Activated gamma-delta T cell treated with Interleukin-2 at 50 U/mL for 16 hours (primary cell): ENCODE results near the gene ZNF784.

Experiments
- DNase-seq: peaks from one replicate; pipeline ENCODE4 v3.0.0-alpha.2; 2020

Gene ZNF784, protein sequence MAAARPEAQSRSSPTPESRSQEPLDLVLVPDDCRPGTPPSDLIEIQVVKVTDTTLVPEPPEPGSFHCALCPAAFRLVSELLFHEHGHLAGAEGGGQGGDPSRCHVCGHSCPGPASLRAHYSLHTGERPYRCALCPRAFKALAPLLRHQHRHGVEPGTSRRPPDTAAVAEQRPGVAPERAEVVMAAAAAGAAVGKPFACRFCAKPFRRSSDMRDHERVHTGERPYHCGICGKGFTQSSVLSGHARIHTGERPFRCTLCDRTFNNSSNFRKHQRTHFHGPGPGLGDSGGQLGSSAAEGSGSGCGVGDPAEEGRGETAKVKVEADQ

DNA sequence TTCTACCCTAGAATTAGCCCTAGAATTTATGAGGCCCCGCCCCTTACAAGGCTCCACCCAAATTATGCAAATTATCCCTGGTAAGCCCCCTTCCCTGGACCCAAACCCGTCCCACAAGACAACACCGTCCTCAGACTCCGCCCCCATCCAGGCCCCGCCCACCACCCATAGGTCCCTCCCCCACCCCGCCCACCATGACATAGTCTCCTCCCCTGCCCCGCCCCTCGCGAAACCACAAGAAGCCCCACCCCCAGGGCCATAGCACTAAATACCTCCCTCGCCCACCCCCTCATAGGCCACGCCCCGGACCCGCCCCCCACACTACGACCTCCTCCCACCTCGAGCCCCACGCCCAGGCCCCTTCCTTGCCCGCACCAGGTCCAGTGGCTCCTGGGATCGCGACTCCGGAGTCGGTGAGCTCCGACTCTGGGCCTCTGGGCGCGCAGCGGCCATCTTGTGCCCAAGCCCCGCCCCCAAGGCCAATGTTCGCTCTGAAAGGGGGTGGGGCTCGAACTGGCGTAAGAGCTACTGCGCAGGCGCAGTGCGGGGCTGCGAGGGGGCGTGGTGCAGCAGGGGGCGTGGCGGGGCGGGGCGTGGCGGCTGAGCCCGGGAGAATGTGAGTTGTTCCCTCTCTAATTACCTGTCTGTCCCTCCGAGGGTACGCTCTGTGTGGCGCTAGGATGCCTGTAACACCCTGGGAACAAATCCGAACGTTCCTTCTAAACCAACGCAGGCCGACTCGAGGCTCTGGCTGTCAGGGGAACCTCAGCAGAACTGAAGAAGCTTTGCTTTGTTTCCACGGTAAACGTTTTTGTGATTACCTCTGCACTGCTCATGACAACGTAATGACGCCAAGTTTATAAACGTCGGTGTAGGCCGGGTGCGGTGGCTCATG lies at the start of gene ZNF784:
TSS of gene ZNF784 (minus strand) at position 458 of the 895 bp plus-strand sequence. CDS start at position 453, 5 bp downstream.
- DNase-seq: peak; percentile 93

DNA sequence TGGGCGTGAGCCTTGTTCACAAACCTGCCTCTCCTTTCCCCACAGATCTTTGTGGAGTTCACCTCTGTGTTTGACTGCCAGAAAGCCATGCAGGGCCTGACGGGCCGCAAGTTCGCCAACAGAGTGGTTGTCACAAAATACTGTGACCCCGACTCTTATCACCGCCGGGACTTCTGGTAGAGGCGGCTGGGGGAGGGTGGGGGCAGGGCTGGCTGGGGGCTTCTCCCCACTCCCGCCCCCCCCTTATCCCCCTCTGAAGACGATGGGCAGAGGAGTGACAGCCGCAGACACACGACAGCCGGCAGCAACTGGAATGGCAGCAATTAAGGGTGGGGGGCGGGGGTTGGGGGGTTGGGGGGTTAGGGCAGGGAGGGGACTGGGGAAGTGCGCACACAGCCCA lies 49.5 kb upstream of the ZNF784 start:
- DNase-seq: no peak

DNA sequence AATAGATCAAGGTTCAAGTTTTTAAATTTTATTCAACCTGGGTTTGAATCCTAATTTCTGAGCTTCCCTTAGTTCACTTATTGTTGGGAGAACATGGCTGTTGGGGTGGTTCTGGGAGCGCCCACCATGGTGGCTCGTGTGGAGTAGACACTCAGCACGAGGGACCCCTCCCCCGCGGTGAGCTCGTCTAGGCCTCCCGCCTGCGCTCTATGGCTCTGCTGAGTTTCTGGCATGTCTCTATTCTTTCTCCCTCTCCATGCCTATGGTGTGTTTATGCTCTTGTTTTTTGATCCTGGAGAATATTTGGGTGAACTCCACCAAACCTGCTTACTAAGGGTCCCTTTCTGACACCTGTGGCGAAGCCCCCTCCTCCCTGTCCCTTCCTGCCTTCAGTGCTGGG lies 49.1 kb upstream of the ZNF784 start:
- no peak for DNase-seq

DNA sequence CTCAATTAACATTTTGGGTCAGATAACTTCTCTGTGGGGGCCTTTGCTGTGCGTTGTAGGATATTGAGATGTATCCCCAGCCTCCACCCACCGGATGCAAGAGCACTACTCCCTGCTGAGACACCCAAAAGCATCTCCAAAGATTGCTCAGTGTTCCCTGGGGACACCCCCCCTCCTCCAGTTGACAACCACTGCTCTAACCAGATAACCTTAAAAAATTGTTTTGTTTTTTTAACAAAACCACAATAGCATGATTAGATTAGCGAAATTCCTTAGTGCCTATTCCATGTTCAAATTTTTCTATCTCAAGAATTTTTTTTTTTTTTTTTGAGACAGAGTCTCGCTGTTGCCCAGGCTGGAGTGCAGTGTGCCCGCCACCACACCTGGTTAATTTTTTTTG lies 48.1 kb upstream of the ZNF784 start:
- no peak for DNase-seq

DNA sequence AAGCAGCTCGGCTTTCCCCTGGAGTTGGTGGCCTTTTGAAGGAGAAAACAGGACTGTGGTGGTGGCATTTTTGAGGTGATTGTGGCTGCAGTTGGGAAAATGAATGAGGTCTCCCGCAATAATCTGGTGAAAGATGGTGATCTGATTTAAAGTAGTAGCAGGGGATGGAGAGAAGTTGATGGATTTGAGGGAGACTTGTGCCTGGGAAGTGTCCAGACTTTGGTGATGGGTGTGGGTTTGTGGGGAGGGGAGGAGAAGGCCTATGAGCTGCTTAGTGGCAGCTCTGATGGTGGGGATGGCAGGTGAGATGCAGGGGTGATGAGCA lies 46.6 kb upstream of the ZNF784 start:
- no peak for DNase-seq

DNA sequence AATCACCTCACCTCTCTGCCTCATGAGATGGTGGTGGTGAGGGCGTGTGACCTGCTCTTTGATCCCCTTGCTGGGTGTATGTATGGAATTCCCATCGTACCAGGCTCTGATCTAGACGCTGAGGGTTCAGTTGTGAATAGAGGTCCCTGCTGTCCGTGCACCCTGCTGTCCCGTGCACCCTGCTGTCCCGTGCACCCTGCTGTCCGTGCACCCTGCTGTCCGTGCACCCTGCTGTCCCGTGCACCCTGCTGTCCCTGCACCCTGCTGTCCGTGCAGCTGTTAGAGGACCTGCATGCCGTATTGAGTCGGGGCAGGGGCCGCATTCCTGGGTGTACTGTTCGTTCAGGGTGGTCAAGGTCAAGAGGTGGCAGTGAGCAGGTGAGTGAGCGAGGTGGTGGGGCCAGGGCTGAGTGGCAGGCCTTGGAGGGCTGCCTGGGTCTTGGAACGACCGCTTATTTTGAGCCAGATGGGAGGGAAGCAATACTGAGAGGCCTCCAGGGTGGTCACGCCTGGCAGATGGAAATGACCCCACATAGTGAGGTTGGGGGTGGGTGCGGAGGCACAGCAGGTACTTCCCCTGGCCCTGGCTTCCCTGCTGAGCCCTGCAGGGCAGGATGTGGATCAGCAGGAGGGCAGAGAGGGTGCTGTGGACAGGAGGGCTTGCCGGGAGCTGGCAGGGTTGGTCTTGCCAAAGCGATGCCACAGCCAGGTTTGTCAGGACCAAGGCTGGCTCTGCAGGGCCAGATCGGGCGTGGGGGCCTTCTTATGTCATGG lies 46.1 kb upstream of the ZNF784 start:
- no peak for DNase-seq

DNA sequence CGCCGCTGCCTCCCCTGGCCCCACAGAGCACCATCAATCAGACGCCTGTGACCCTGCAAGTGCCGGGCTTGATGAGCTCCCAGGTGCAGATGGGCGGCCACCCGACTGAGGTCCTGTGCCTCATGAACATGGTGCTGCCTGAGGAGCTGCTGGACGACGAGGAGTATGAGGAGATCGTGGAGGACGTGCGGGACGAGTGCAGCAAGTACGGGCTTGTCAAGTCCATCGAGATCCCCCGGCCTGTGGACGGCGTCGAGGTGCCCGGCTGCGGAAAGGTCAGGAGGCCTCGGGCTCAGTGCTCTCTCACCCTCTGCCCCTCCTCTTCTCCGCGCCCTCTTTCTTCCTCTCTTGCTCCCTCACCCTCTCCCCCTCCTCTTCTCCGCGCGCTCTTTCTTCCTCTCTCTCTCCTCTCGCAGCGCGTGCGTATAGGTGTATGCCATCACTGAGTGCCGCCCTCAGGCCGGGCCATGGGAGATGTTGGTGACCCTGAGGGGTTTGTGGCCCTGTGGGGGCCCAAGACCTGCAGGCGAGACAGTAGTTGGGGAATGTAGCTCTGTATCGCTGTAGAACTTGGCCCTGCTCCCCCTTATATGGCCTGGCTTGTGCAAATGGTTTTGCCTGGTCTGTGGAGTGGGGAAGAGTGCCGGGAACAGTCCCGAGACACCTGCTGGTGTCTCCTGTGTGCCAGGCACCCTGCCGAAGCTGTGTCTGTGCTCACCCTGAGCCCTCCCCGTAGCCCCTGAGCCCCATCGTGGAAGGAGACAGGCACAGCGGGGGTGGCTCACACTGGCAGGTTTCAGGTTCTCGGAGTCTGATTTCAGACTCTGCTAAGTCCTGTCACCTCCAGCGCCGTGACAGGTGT lies 45.3 kb upstream of the ZNF784 start:
- no peak for DNase-seq

DNA sequence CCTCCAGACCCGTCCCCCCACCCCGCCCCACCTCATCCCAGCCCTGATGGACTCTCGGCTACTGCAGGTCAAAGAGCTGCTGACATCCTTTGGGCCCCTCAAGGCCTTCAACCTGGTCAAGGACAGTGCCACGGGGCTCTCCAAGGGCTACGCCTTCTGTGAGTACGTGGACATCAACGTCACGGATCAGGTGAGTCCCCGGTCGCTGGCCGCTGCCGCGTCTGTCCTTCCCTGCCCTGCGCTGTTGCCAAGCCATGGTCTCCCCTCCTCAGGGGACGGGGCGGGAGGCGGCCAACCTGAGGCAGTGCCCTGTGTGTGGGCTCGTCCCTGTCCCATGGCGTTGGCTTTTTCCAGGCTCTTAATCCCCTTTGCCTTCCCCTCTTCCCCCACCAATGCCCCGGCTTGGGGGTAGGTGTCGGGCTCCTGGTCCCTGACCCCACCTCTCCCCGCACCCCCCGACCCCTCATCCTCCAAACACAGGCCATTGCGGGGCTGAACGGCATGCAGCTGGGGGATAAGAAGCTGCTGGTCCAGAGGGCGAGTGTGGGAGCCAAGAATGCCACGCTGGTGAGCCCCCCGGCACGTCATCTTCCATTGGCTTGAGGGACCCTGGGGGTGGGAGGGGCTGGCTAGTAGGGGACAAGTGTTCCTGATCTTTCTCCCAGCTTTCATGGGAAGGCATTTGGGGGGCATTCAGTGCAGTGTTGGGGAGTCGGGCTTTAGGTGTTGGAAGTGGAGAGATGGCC lies 44.4 kb upstream of the ZNF784 start:
- DNase-seq: no peak

DNA sequence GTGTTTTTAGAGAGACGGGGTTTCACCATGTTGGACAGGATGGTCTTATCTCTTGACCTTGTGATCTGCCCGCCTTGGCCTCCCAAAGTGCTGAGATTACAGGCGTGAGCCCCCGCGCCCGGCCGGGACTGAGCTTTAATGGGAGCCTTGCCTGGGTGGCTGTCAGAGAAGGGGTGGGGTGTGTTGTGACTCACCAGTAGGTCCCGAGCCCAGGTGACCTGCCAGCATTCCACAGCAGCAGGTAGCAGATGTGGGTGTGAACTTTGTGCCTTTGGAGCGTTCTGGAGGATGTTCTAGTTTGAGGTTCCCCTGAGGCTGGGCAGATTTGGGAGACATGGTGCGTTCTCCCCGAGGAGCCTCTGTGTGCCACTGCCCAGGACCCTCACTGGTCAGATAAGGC lies 43.6 kb upstream of the ZNF784 start:
- no peak for DNase-seq

DNA sequence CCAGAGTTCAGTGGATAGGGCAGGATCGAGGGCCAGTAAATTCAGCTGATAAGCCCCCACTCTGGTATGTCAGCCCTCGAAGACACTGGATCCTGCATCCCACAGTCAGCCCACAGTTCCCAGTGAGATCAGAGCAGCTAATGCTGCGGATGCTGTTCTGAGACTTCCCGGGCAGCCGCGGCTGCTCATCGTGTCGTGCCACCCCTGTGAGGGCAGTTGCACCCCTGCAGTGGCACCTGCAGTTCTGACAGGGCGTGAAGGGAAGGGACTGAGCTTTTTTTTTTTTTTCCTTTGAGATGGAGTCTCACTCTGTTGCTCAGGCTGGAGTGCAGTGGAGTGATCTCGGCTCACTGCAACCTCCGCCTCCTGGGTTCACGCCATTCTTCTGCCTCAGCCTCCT lies 43.1 kb upstream of the ZNF784 start:
- no peak for DNase-seq

DNA sequence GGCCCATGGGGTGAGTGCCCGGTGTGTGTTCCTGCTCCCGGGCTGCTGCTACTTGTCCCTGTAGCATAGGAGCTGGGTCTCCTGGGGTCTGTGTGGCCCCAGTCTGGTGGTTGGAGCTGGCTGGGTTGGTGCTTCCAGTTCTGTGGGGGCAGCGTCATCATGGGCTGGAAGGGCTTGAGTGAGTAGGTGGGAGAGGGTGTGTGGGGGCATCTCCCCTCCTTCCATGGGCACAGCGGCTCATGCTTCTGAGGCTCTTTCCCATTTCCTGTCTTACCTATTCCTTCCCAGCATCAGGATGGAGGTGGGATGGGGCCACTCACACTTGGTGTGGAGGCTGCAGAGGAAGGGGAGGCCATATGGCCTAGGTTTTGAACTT lies 42.6 kb upstream of the ZNF784 start:
- no peak for DNase-seq

DNA sequence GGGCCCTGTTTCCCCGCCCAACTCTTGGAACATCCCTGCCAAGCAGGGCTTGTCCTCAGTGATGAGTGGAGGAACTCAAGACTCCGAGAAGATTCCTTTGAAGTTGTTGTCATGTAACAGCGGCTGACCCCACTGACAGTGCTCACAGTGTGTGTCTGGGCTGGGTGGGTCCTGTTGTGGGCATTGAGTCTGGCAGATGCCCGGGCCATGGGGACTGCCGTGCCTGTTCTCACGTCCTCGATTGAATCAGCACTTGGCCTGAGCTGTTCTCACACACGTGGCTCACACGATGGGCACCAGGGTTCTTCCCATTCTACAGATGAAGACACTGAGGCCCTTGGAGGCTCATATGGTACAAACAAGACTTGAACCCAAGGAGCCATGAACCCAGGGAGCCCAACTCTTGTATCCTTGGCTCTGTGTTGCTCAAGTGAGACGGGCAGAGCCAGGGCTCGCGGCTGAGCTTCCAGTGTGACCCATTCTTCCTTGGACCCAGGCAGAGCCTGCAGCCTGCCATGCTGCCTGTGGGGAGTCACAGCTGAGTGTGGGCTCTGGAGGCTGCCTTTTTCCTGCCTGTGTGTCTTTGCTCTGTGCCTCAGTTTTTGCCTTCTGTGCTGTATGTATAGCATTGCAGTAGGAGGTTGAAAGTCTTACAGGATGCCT lies 42.1 kb upstream of the ZNF784 start:
- no peak for DNase-seq

DNA sequence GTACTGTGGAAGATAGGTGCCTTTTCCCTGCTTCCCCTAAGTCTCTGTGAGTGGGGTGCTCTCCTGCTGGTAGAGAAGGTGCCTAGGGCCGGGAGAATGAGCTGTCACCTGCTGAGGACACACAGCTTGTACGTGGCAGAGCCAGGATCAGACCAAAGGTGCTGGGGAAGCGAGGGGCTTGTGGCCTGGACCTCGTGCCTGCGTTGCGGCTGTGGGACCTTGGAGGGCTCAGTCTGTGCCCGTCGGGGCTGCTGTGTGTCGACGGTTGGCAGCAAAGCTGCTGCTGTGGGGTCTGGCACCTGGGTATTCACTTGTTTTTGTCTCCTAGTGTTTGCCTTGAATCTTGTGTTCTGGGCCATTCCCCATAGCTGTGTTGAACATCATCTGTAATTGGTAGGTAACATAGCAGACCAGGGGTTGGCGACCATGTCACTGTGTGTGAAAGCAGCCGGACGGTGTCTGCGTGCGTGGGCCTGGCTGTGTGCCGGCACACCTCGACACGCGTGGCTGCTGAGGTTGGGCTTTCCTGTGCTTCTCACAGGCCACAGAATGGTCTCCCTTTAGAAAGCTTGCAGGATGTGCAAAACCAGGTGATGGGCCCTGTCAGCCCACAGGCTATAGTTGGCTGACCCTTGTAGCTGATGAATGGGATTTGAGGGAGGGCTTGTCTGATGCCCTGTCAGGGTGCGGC lies 39.6 kb upstream of the ZNF784 start:
- no peak for DNase-seq

DNA sequence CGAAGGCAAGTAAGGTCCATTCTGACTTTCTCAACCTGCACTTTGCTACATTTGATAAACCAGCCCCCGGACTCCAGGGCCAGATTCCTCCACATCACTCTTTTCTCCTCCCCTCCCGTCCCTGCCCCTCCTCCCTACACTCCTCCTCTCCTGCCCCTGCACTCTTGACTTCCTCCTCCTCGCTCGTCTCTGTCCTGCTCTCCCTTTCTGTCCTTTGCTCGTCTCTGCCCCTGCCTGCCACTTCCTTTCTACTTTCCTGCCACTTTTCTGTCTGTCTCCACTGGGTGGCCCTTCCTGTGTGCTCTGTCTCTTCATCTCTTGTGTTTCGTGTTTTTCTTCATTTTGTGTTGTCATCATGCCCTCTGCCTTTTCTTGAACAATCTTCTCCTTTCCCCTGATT lies 37.5 kb upstream of the ZNF784 start:
- no peak for DNase-seq

DNA sequence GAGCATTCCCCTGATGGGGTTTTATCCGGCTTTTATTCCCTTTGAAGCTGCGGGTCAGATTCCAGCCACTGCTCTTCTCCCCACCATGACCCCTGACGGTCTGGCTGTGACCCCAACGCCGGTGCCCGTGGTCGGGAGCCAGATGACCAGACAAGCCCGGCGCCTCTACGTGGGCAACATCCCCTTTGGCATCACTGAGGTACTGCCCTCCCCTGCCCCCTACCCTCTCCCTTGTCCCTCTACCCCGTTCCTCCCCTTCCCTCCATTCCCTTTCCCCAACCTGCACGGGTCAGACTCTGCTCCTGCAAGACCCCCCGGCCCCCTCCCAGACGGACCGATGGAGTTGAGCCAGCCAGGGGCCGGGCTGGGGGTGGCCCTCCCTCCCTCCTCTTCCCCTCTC lies 36.6 kb upstream of the ZNF784 start:
- no peak for DNase-seq

DNA sequence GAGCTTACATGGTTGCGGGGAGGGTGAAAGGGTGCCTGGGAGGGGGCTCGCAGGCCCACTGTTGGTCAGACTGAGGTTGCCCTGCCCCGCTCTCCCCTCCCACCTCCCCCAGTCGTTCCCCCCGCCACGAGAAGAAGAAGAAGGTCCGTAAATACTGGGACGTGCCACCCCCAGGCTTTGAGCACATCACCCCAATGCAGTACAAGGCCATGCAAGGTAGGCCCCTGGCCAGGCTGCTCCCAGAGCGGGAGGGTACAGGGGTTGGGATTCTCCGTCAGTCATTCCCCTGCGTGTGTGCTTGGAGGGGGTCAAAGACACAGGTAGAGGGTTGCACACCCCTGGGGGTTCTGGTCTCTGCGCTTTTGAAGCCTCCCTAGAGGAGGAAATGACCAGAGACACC lies 36.0 kb upstream of the ZNF784 start:
- no peak for DNase-seq

DNA sequence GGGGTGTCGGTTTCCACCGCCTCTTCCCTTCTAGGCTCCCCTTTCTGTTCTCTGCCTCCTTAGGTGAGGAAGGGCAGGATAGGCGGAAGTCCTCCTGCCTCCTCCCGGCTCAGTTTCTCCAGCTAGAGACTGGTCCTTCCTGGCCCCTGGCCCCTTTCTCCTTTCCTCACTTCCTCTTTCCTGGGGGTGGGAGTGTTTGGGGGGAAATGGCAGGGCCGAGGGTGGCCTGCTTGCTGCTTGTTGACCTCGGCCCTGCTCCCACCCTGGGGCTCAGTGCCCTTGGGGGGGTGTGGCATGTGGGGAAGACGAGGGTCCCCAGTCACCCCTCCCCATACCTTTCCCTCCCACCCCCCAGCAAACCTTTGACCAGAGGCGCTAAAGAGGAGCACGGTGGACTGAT lies 35.5 kb upstream of the ZNF784 start:
- no peak for DNase-seq

DNA sequence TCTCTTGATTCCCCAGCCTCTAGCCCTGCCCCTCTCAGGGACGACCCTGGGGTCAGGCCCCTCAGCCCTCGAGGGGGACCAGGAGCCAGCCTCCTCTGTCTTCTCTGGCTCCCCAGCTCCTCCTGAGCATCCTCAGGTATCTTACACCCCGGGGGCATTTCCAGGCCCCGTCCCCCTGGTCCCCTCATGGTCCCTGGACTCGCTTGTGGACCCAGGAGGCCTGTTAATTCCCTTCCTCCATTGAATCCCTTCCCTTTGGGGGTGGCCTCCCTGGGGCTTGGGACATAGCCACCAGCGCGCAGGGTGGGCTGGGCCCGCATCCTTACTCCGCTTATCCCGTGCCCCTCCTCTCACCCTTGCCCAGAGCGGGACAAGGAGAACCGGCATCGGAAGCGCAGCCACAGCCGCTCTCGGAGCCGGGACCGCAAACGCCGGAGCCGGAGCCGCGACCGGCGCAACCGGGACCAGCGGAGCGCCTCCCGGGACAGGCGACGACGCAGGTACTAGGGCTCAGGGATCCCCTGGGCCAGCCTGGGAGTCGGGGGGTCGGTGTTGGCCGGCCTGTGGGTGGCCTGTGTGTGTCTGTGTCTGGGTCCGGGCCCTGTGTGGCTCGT lies 34.6 kb upstream of the ZNF784 start:
- no peak for DNase-seq

DNA sequence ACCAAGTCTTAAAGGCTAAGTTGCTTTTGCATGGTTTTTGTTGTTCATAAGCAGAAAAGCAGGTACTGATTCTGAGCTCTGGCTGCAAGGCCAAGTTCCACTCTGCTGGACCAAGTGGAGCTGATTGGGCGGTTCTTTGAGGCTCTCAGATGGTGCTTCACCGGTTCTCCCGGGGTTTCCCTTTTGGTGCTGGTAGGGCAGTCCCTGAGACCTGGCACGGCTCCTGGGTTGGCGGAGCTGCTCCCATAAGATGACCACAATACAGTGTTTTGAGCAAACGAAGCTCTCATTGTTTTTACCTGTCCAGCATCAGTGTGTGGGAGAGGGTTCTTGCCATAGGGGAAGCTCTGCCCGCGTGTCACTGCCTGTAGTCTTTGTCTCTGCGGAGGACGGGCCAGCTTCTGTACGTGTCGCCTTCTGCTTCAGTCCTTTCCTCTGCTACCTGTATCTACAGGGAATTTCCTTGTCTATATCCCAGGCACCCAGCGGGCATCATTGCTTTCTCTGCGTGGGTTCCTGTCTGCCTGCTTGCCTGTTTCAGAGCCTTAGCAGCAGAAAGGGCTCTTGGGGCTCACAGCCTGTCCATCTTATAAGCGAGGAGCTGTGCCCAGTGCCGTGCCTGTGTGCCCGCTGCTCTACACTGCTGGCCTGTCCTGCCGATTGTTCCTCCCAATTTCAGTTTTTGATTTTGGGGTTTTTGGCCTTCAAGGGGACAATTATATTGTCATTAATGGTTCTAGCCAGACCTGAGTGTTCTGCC lies 32.8 kb upstream of the ZNF784 start:
- DNase-seq: no peak

DNA sequence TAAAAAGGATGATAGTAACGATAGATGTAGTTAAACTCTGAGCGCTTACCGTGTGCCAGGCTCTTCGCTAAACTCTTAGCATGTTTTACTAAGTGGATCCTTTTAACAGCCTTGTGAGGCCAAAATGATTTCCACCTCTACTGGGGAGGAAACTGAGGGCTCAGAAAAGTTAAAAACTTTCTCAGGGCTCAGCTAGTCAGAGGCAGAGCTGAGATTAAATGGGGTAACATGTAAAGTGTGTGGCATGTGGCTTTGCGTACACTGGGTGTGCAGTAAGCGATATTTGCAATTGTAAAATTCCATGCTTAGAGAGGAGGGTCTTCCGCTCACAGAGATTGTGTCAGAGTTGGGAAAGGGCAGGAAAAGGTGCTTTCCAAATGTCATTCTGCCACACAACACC lies 32.2 kb upstream of the ZNF784 start:
- DNase-seq: no peak
